Panc1 (cell line): ENCODE data around the gene PDE6B. TPM values are rescaled to one million over a fixed set of nuclear protein-coding genes. Genes with fewer than 3 reads are reported as not detected.
A peak's percentile ranks its signal among the peaks of the same experiment; 100 is the strongest.

Source experiments
- ATAC-seq: fragments of 200-7000 bp; cut with Tn5 transposase; 2 replicates; pipeline ENCODE4 v1.9.1; 2020; ENCODE audit warnings: mild to moderate bottlenecking, moderate library complexity
- BruUV-seq: library from RNA; stranded (reverse); fragments of 400-500 nt; replicated peaks from 2 replicates; lab custom pipeline; 2021; lab: Mats Ljungman, UMichigan
- CTCF ChIA-PET: fragments of 300-600 bp; sonication (Branson Sonifier 250); formaldehyde crosslinking; loops from one replicate; lab custom pipeline; 2022; ENCODE audit warnings: antibody characterized with exemption; lab: Charles Lee
- POLR2A ChIA-PET: fragments of 300-600 bp; sonication (Branson Sonifier 250); formaldehyde crosslinking; loops from one replicate; lab custom pipeline; 2022; ENCODE audit warnings: antibody characterized with exemption; lab: Charles Lee
- DNase-seq: peaks from one replicate; pipeline ENCODE4 v3.0.0-alpha.2; 2010; ENCODE audit warnings: low read depth, low spot score
- H3K27ac ChIP-seq: 2 replicates; pipeline ENCODE4 v1.5.1; 2011; ENCODE audit warnings: mild to moderate bottlenecking, low read length, inconsistent platforms
- H3K27me3 ChIP-seq: fragments of 200-500 bp; sonication (Bioruptor generic); 2 replicates; pipeline ENCODE4 v1.6.0; 2014; ENCODE audit warnings: low read length, inconsistent platforms; ENCODE audit not compliant: control insufficient read depth, insufficient read depth
- H3K36me3 ChIP-seq: fragments of 200-500 bp; sonication (Bioruptor generic); 2 replicates; pipeline ENCODE4 v1.5.1; 2014; ENCODE audit warnings: inconsistent platforms, mild to moderate bottlenecking, low read length, moderate library complexity; ENCODE audit not compliant: control insufficient read depth, insufficient read depth
- H3K4me1 ChIP-seq: 2 replicates; pipeline ENCODE4 v1.5.1; 2011; ENCODE audit warnings: inconsistent platforms, mild to moderate bottlenecking, low read length, moderate library complexity; ENCODE audit not compliant: control insufficient read depth, insufficient read depth
- H3K4me3 ChIP-seq, 2 experiments: 2 replicates each; pipeline ENCODE4 v1.5.1; 2011 to 2012; ENCODE audit warnings: low read depth in 2 of 2, low read length in 2 of 2, mild to moderate bottlenecking in 2 of 2, inconsistent platforms in 1 of 2, moderate library complexity in 1 of 2
- H3K9me3 ChIP-seq: fragments of 200-500 bp; sonication (Bioruptor generic); 2 replicates; pipeline ENCODE4 v1.5.1; 2014; ENCODE audit warnings: low read depth, mild to moderate bottlenecking, inconsistent platforms, low read length, moderate library complexity; ENCODE audit not compliant: control insufficient read depth, insufficient read depth
- CTCF ChIP-seq: fragments of 450-650 bp; IDR thresholded peaks from 2 replicates; pipeline ENCODE4 v1.5.1; 2017; ENCODE audit warnings: mild to moderate bottlenecking
- POLR2AphosphoS5 ChIP-seq: IDR thresholded peaks from 2 replicates; pipeline ENCODE4 v1.6.1; 2012; ENCODE audit warnings: mild to moderate bottlenecking, low read depth, low read length, moderate library complexity
- REST ChIP-seq, 2 experiments: IDR thresholded peaks; 2 replicates each; pipeline ENCODE4 v1.6.1; 2011 to 2012; ENCODE audit warnings: low read depth in 2 of 2, control low read depth in 1 of 2, low read length in 1 of 2, mild to moderate bottlenecking in 1 of 2, moderate library complexity in 1 of 2; ENCODE audit not compliant: insufficient read depth in 1 of 2
- SIN3A ChIP-seq: IDR thresholded peaks from 2 replicates; pipeline ENCODE4 v1.6.1; 2012; ENCODE audit warnings: low read depth, mild to moderate bottlenecking, low read length, moderate library complexity, borderline replicate concordance; ENCODE audit not compliant: insufficient read depth
- TCF7L2 ChIP-seq: IDR thresholded peaks from 2 replicates; pipeline ENCODE4 v1.6.1; 2011; ENCODE audit warnings: mild to moderate bottlenecking, low read depth, low read length, inconsistent platforms
- in situ Hi-C: cut with HindIII; loops from 2 replicates; pipeline ENCODE4 v1.10.0; 2016; ENCODE audit warnings: low sequenced_read_pairs, low pct_unique_long_range_greater_than_20kb
- intact Hi-C: fragments of 100-400 bp; cut with micrococcal nuclease; formaldehyde crosslinking; loops from one replicate; pipeline ENCODE4 v1.10.0; 2022; ENCODE audit not compliant: unreplicated experiment
- total RNA-seq: library from RNA; stranded (reverse); gene quantifications from one replicate; pipeline ENCODE4 v1.2.1, GENCODE V29; 2021; ENCODE audit not compliant: unreplicated experiment

Gene PDE6B
- total RNA-seq, 1 experiment from 2014 or later: 6.5 TPM

GRCh38 chr4:579543-580175, 45.7 kb upstream of the PDE6B start:
- Histone ChIP-seq H3K36me3 (no peaks in the 10 kb centered on the region), H3K27ac (no peak overlapping the region), H3K4me3 (no peak overlapping the region), H3K9me3 (no peaks in the 10 kb centered on the region), H3K4me1 (peaks cover 4% of the 10 kb centered on the region; the same call in 1 of the 2 replicates), H3K27me3 (no peaks in the 10 kb centered on the region)
- DNase-seq (no peak), ATAC-seq (0 out of 2 replicates have a peak, but pooled peaks have one; percentile 43)
- ChIA-PET CTCF (no interaction called here), POLR2A (no interaction called here)
- intact Hi-C loops (no loop called here), in situ Hi-C loops (no loop called here)
- no TSS peak for BruUV-seq
- TF ChIP-seq SIN3A: no peak

GRCh38 chr4:581181-581580, 44.2 kb upstream of the PDE6B start:
- H3K9me3 ChIP-seq: no peaks in the 10 kb centered on the region
- in situ Hi-C loops (no loop called here), intact Hi-C loops (no loop called here)
- no TSS peak for BruUV-seq
- no peaks in the 10 kb centered on the region for H3K27me3 ChIP-seq
- DNase-seq (no peak), ATAC-seq (no peak)
- TF ChIP-seq POLR2AphosphoS5: no peak
- no peak for TF ChIP-seq SIN3A
- no peak for TF ChIP-seq REST (IDR thresholded peaks at IDR 0.05; ENCODE audit: insufficient read depth in 1 of 2, low read depth in 2 of 2, low read length in 1 of 2)
- no peak for TF ChIP-seq CTCF
- TF ChIP-seq TCF7L2: no peak
- H3K27ac ChIP-seq: no peak overlapping the region
- CTCF ChIA-PET: no interaction called here
- no peak overlapping the region for H3K4me3 ChIP-seq
- no peaks in the 10 kb centered on the region for H3K36me3 ChIP-seq
- POLR2A ChIA-PET: no interaction called here
- peaks cover 4% of the 10 kb centered on the region; the same call in 1 of the 2 replicates for H3K4me1 ChIP-seq

DNA sequence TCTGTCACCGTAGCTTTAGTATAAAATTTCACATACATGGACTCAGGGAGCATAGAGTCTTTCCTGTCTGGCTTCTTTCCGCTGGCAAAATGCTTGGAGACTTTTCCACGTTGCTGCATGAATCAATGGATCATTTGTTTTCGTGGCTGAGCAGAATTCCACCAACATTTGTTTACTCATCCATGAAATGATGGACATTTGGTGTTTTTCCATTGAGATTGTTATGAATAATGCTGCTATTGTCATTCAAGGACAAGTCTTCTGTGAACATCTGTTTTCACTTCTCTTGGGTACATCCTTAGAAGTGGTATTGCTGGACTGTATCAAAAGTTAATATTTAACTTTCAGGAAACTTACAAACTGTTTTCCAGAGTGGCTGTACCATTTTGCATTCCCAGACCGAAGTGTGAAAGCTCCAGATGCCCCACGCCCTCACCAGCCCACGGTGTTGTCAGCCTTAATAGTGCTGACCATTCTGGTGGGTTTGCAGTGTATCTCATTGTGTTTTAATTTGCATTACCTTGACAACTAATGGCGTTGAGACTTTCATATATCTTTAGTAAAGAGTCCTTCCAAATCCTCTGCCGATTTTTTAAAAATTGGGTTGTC, 43.5 kb upstream of the PDE6B start:
- no peak for ATAC-seq
- H3K27me3 ChIP-seq: no peaks in the 10 kb centered on the region

More for the DNA sequence above, 43.5 kb upstream of the PDE6B start:
- H3K9me3 ChIP-seq: no peaks in the 10 kb centered on the region
- ChIA-PET CTCF (no interaction called here), POLR2A (no interaction called here)
- H3K4me1 ChIP-seq: peaks cover 4% of the 10 kb centered on the region; the same call in 1 of the 2 replicates
- in situ Hi-C loops (no loop called here), intact Hi-C loops (no loop called here)
- H3K36me3 ChIP-seq: no peaks in the 10 kb centered on the region
- no peak overlapping the region for H3K27ac ChIP-seq
- DNase-seq: no peak
- TF ChIP-seq CTCF (no peak), TCF7L2 (no peak), REST (IDR thresholded peaks at IDR 0.05; ENCODE audit: insufficient read depth in 1 of 2, low read depth in 2 of 2, low read length in 1 of 2) (no peak), SIN3A (no peak)
- BruUV-seq: no TSS peak
- H3K4me3 ChIP-seq: no peak overlapping the region
